Mesenteric fat pad (tissue), 1 donor: ENCODE measurements around the gene RPUSD1. TPM values are rescaled to one million over a fixed set of nuclear protein-coding genes. Genes with fewer than 3 reads are reported as not detected.

ENCODE experiments used
- DNase-seq: peaks from one replicate; pipeline ENCODE4 v3.0.0-alpha.2; 2020; ENCODE audit warnings: low spot score
- total RNA-seq: library from RNA; stranded (reverse); fragmentation: NEBNext Ultra II Directional; extraction: Animal tissue kit (Norgen Biotek cat#: 25700); gene quantifications from one replicate; pipeline ENCODE4 v1.2.1, GENCODE V29; 2021
- donor health status: DM: yes; HTN: yes; CAD: no.

RPUSD1 gene
- total RNA-seq, 1 donor from 2014 or later, result 16.8 TPM

DNA sequence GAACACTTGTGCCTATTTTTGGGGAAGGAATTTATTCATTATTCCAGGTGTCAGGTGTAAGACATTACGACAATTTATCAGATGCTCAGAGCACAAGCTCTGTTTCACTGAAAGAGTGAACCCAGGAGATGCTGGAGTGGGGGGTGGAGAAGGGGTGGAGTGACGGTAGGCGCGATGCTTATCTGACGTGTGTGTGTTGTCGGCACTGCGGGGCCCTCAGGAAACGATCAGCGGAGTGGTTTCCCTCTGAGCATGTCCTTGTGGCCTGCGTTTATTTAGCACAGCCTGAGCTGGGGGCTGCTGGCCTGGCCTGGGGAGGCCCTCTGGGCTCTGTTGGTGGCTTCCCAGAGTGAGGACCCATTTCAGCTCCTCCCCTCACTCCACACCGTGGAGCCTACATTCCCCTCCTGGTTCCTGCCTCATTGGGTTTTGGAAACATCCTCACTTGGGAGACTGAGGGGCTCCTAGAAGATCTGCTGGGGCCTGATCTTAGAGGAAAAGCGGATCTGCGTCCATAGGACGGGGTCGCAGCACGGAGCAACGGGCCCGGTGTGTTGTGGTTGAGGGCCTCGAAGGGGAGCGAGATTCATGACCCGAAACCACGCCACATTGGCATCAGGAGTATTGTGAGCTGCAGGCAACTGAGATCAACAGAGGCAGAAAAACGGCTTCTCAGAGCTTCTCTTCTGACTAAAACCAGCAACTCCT is 31.3 kb upstream of the RPUSD1 start:
- DNase-seq, result no peak

DNA sequence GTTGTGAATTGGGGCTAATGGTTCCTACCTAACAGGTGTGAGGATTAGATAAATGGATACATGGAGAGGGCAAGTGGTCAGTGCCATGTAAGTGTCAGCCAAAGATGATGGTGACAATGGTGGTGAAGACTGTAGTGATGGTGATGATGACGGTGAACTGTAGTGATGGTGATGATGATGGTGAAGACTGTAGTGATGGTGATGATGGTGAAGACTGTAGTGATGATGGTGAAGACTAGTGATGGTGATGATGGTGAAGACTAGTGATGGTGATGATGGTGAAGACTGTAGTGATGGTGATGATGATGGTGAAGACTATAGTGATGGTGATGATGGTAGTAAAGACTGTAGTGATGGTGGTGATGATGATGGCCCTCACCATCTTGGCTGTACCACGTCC is 30.4 kb upstream of the RPUSD1 start:
- DNase-seq, result no peak

DNA sequence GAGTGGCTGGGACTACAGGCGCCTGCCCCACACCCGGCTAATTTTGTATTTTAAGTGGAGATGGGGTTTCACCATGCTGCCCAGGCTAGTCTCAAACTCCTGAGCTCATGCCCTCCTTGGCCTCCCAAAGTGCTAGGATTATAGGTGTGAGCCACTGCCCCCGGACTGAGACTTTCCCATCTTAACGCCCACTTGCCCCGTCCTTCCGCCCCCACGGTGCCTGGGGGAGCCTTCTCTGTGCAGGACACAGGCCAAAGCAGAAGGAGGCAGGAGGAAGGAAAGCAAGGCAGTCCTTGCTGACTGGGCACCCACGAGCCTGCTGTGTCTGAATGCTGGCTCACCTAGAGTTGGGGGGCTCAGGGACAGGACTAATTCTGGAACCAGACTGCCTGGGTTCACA is 30.0 kb upstream of the RPUSD1 start:
- DNase-seq, result no peak

DNA sequence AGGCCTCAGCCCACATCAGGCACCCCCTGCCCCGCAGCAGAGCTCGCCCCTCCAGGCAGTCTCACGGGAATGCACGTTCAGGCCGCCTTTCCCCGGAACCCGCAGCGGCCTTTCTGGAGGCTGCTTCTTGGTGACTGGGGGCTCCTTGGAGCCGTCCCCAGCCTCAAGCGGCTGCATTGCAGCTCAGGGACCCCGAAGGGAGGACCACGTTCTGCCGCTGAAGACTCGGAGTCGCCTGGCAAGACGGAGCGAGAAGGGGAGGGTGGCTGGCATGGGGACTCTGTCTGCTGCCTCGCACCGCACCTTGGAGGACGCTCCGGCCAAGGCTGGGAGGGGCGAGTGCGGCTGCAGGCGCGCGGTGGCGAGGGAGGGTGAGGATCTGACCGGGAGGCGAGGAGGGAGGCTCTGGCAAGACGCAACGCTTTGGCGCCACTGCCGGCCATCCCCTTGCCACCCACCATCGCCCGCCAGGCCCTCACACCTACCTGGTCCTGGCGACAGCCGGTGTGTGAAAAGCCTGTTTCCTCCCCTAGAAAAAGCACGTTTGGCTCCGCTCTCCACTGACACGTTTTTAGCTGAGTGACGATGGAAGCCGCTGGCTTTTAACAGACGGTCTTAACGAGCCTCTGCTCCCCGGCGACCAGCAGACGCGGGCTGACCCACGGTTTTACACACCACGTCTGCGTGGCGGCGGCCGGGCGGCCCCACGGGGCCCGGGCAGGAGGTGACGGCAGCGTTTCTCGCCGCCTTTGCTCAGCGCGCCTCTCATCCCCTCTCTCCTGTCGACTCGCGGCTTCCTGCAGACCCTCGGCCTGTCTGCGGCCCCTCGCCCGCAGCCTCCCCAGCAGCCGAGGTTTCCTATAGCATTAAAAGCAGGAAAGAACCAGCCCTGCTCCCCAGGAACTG is 29.1 kb upstream of the RPUSD1 start:
- DNase-seq, result no peak

DNA sequence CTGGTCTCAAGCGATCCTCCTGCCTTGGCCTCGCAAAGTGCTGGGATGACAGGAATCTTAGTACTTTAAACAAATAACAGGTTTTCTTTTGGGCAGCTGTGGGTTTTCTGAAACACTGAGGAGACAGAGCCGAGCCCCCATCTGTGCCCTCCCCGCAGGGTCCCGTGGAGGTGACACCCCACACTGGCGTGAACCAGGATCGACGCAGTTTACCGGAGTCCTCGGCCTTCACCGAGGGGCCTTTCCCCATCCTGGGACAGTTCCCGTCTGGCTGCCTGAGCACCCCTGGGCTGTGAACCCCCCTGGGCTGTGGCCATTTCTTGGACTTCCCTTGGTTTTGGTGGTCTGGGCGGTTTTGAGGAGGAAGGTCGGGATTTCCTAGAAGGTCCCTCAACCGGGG is 27.7 kb upstream of the RPUSD1 start:
- no peak for DNase-seq

- DNase-seq, result no peak
Measured at GRCh38 chr16:814974-815373, 26.8 kb upstream of the RPUSD1 start.

GRCh38 chr16:813916-814412 is 25.8 kb upstream of the RPUSD1 start:
- DNase-seq, result no peak

DNA sequence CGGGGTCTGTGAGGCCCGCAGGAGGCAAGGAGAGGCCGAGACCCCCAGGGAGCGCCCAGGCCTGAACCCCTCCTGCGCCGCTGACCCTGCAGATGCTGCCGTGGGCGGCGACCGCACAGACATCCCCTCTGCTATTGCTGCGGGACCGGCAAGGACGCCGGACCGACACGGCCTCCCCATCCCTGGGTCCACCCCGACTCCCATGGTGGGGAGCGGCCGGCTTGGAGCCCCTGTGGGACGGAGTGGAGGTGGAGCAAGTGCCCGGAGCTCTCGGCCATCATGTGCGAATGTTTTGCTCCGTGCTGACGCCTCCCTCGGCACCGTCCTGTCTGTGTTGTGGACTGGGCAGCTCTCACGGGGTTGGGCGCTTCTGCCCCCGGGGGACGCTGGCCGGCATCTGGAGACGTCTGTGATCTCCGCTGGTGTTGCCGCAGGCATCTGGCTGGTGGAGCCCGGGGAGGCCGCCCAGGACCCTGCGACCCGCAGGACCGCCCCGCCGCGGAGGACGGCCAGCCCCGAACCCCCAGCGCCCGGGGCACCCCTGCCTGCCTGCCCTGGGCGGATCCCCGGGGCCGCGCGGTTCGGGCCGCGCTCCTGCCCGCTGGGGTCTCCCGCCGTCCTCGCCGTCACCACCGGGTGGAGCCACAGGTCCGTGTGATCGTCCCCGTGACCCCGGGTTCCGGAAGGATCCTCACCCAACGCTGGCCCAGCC is 25.2 kb upstream of the RPUSD1 start:
- no peak for DNase-seq

GRCh38 chr16:808085-808386 is 19.9 kb upstream of the RPUSD1 start:
- DNase-seq, result no peak

DNA sequence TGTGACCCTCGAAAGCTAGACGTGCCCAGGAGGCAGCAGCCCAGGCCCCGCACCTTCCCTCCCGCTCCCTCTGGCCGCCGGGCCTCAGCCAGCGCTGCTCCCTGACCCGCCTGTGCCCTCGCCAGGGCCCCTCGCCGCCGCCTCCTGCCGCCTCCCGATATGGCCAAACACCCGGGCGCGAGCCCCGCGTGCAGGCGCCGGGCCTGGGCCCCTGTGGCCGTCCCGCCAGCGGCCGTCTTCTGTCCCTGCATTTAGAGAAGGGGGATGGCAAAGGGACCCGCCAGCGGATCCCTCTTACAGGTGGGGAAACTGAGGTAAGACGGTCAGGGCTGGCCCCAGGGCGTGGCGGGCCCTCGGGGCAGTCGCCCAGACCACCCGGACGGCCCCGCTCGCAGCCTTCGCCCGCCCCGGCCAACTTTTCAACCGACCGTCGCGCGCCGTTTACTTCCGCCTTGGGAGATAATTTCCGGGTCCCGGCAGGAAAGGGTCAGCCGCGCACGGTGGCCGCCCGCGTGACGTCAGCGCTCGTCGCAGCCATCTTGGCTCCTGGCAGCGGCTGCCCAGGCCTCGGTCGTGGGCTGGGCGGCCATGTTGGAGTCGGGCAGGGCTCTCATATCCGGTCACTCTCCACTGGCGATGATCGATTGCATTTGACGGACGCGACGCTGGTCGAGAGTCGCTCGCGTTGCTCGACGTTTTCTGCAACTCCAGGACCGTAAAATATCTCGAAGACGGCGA is 19.3 kb upstream of the RPUSD1 start:
- DNase-seq, result peak; percentile 97

DNA sequence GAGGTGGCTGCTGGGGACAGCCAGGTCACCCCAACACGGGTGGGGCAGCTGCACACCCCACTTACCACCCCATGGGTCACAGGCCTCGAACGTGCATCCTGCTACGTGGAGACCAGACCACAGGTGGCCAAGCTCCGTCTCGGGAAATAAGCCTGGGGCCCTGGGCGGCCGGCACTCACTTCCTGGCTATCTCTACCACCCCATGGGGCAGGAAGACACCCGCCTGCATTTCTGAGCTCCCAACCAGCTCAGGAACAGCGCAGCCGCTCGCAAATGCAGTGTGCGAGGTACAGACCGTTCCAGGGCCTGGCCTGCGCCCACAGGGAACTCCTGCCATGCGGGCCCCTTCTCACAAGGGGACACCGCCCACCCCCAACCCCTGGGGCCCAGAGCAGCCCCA is 17.3 kb upstream of the RPUSD1 start:
- DNase-seq, result no peak

DNA sequence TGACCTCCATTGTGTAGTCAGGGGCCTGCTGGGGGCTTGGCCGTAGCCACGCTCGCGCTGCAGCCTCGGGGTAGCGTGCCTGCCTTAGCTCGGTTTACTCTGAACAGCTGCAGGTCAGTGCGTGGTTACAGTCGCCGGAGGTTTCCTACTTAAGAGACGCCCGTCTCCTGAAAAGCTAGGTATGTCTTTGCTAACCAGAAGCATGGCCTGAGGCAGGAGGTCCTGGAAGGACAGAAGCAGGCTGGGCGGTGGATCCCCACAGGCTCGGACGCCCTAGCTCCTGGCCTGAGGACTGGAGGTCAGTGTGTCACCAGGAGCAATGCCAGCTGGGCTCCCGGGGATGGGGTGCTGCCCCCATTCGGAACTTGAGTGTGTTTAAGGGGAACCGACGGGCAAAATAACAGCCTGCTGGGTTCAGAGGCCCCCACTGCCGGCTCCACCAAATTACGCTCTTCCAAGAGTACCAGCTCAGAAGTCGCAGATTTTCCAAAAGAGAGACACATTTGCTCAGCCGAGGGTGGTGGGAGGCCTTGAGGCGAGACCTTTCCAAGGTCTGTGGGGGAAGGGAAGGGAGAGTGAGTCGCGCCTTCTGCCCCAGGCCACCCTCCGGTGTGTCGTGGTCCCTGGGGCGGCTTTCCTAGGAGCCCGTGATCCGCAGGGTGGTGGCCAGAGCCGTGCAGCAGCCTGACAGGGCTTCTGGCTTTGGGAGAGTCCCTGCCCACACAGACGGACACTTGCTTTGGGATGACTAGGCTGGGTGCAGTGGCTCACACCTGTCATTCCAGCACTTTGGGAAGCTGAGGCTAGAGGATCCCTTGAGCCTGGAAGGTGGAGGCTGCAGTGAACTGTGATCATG is 16.2 kb upstream of the RPUSD1 start:
- no peak for DNase-seq

- DNase-seq, result no peak
Measured at GRCh38 chr16:803754-804080, 15.5 kb upstream of the RPUSD1 start.

- no peak for DNase-seq
Measured at GRCh38 chr16:802914-803753, 15.0 kb upstream of the RPUSD1 start.

DNA sequence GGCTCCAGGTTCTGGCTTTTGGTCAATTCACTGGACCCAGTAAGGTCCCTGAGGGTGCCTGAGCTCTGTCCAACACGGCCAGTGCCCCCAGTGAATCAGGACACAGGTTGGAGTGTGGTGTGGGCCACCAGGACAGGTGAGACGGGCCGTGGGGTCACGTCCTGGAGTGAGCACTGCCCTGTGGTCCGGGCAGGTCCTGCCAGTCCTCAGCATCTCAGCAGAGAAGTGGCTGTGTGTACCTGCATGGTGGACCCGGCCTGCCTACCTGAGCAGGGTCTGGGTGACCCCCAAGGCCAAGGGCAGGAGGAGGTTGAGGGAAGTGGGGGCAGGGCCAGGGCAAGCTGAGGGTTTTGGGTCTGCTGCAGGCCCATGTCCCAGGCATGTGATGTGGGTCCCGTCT is 14.3 kb upstream of the RPUSD1 start:
- no peak for DNase-seq

DNA sequence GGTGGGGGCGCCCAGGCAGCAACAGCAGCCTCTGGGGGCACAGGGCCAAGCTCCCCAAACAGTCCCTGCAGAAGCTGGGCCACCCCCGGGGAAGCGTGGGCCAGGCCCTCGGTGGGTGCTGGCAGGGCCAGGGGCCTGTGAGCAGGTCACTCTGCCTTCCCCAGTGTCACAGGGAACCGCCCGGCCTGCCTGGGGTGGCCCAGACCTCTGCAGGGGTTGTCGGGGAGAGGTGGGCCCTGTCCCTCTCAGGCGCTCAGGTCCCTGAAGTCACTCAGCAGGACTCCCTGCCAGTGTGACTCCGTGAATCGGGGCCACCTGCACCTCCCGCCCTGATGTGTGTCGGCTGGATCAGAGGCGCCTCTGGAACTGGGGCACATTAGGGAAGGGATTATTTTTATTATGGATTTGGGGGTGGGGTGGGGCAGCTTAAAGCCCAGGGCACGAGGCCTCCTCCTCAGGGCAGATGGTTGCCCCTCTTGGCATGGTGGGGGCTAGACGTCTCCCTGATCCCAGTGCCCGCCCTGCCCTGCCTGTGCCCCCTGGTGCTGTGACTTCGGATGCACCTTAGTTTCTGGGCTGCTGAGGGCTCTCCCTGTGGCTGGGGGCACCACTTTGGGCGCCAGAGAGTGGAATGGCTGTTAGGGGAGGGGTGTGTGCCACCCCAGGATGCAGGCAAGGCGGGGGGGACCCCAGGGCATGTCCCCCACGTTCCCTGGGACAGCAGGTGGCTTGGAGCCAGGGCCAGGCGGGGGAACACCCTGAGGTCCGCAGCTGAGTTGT is 13.6 kb upstream of the RPUSD1 start:
- DNase-seq, result no peak

GRCh38 chr16:800834-801511 is 12.8 kb upstream of the RPUSD1 start:
- DNase-seq, result no peak
